NCI-H128 (cell line): ENCODE data around the gene POLR2C.
"Not testable (repeated sequence)": the region's sequence is repeated elsewhere in the genome, so short reads cannot be mapped to it uniquely, and the experiment has no call there.

Experiments used
- DNase-seq: peaks from one replicate; lab custom pipeline; 2025; ENCODE audit not compliant: unreplicated experiment; lab: John Stamatoyannopoulos, UW

POLR2C gene

DNA sequence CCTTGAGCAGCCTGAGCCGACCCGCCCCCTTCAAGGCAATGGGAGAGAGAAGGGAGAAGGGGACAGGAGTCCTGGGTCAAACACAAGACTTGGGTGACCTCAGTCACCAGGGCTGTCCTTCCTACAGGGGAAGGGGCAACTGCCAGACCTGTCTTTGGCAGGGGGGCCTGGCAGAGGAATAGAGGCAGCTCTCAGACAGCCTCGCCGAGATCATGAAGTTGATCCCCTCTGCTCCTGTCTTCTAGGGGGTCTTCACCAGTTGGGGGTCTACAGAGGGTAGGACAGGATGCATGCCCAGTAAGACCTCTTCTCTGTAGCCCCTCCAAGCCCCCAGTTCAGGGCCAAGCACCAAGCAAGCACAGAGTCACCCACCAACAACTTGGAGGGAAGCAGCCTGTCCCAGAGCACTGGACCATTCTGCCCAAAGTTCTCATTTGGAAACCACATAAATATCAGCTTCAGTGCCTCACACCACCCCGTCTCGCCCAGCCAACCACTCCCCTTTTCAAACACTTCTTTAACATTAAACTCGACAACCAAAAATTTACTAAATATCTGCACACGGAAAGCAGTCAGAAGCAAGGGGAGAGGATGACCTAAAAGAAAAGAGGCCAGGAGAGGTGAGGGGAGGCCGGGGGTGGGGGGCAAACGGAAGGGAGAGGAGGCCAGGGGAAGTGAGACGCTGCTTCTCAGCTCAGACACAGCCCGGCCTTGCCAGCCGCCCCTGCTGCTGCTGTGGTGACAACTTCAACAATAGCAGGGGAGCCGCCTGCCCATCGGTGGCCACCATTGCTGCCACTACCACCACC lies 16.1 kb downstream of the POLR2C start:
- DNase-seq, result no peak

DNA sequence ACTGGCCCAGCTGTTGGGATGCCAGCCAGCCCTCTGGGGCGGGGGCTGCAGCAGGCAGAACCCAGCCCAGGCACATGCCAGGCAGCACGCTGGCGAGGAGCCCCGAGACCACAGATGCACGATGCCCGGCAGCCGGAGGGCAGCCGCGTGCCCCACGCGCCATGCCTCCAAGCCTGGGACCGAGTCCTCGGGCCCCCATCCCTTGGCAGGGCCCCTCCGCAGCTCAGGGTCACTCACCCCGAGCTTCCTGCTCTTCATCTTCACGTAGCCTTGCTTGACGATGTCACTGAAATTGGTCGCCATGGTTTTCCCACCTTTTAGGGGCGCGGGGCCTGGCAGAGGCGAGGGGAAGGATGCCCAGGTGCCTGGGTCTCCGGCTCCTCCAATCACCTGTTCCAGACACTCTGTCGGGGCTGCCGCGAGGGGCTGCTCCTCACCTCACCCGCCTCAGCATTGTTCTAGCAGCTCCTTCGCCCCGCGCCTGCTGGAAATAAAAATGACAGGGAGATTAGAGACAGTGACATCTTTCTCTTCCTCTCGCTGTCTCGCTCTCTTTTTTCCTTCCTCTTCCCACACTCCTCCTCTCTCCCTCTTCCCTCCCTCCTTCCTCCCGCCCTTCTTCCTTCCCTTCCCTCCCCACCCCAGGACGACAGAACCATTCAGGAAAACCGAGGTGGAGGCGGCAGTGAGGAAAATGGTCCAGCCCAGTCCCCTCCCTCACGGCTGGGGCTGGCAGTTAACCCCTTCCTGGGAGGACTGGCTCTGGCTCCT lies 16.9 kb downstream of the POLR2C start:
- DNase-seq, result no peak

DNA sequence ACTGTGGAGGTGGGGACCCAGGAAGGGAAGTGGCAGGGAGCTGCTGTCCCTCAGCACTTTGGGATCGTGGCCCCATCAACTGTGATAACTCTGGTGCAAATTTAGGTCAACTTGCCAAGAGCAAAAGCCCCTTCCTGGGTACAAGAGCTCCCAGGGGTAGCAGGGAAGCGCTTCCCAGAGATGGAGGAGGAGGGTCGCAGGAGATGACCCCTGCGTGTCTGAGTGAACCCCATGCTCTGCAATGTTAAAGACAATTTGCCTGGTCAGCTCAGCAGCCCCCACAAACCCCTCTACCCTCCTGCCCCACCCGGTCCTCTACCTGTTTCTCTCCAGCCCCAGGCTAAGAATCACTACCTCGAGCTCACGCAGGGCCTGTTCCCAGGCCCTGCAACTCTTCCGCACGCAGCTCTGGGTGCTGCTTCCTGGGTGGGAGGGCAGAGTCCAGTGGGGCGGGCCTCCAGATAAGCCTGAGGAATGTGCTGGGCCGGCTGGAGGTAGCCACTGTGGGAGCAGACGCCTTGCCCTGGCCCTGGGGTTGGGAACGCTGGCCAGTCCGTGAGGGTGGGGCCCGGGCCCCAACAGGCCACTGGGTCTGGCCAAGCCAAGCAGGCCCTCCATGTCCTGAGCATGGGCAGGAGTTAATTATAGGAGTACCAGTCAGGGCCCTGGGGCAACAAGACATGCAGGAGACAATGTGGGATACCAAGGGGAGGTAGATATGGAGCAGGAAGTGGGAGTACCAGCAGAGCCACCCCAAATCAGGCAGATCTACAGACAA lies 17.7 kb downstream of the POLR2C start:
- no peak for DNase-seq

DNA sequence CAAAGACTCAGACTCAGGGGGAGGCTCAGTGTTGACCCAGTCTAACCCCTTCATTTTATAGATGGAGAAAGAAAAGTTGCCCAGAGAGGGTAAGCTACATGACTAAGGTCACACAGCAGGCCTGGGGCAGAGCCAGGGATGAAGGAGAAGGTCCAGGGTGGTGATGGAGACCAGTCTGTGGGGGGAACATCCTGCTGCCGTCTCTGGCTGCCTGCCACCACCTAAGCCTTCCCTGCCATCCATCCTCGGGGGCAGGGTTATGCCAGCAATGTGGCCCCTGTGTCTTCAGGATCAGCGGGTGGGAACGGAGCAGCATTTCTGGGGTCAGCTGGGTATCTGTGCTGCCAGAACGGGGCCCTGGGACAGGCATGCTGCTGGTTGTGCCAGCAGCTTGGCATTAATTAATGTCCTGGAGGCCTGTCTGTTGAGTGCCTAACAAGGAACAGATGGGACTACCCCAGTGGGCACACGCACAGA lies 18.3 kb downstream of the POLR2C start:
- DNase-seq, result no peak

DNA sequence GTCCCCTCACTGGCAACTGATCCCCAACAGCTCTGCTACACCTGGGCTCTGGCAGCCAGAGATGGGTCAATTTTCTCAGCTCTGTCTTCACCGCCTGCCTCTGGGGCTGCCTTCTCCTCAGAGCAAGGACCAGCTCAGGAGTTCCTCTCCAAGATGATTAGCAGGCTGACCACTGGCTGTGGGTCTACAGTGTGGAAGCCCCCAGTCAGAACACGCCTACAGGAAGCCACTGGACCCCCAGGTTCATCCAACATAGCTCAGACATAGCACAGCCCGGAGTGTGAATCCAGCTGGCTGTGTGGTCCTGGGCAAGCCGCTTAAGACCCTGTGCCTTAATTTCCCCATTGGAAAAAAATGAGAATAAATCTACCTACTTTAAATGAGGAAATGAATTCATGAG lies 18.9 kb downstream of the POLR2C start:
- DNase-seq, result no peak

DNA sequence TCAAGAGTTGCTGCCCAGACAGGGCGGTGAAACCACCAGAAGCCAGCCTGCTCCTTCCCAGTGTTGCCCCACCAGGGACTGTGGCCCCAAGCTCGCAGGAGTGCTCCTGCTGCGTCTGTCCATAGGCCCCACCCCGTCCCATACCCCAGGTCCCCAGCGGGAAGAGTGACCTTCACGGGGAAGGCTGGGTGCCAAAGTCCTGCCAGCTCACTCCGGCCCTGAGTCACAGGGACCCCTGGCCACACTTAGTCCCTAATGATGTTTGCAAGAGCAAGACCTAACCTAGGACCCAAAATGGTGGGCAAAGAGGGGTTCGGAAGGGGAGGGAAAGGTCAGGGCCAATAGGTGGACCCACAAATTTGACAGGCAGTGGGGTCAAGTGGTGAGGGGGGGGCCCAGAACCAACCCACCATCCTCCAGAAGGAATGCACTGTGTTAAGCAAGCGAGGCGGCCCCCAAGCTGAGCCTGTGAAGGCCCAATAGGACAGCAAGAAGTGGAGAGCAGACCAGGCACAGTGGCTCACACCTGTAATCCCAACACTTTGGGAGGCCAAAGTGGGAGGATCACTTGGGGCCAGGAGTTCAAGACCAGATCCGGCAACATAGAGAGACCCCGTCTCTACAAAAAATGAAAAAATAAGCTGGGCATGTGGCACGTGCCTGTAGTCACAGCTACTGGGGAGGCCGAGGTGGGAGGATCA lies 20.5 kb downstream of the POLR2C start:
- DNase-seq, result no peak

DNA sequence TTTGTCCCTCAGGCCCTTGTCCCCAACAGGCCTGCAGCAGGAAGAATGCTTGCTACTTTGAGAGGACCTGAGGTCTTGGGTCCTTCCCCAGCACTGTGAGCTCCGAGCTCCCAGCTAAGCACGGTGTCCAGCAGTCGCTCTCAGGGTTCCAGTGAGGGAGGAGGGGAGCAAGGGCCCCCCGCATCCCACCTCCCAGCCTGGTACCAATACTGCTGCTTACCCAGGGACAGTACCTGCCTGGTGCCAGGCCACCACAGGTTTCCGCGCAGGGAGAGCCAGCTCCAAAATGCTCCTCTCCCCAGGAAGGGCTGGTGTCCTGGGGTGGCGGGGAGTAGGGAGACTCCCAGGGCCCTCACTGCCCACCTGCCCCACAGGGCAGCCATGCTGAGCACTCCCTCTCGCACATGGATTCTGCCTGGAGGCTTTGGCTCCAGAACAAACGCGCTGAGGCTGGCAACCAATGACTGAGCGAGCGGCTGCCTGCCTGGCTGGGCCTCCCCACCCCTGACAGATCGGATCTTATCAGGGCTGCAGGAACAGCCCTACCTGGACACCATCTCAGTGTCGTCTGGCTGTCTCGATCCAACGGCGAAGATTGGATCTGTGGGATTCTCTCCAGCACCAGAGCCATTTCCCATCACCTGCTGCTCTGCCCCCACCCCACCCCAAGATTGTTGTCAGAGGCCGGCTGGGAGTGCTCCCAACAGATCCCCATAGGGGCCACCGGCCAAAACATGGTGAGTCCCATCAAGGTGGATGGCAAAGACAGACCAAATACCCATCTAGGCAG lies 21.4 kb downstream of the POLR2C start:
- no peak for DNase-seq

DNA sequence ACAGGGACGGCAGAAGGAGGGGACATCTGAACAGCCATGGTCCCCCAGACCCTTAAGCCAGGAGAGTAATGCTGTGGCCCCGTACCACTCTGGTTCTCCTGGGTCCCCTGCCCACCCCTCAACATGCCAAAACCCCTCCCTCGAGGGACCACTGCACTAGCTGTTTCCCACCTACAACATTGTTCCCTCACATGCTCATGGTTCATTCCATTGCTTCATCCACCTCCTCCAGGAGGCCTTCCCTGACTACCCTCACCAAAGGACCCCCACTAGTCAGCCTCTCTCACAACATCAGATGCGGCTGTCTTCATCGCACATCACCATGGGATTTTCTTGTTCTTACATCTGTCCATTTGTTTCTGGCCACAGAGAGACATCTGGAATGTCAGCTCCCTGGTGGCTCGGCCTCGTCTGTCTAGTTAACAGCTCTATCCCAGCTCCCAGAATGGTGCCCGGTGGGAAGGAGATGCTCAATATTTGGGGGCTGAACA lies 22.1 kb downstream of the POLR2C start:
- DNase-seq, result no peak

DNA sequence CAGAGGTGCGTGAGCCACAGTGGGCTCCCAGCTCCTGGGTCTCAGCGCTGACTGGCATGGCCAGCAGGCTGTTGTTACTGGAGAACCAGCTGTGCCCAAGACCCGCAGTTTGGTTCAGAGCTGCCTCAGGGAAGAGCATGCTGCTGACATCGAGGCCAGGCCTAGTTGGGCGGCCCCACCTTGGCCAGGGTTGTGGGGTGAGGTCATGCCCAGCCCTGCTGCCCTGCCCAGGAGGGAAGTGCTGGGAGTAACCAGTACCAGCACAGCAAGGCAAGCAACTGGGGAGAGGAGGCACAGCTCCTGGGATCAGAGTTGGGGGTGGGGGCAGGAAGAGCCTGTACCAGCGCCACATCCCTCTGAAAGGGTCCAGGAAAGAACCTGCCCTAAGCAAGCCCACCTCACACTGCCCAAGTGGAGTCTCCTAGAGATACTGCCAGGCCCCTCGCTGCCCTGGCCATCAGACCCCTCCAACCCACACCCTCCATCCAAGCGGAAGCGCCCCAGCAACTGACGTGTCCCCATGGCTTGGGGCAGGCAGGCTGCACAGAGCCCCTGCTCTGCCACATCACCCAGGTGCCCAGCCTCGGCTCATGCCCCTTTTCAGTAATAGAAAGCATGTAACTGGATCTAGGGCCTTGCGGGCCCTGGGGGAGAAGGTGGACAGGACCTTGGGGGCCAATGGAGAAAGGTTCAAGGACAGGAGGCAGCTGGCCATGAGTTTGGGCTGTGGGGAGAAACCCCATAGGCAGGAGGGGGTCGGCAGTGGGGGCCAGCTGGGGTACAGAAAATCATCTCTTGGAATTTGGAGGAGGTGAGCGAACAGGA lies 22.8 kb downstream of the POLR2C start:
- DNase-seq, result no peak

DNA sequence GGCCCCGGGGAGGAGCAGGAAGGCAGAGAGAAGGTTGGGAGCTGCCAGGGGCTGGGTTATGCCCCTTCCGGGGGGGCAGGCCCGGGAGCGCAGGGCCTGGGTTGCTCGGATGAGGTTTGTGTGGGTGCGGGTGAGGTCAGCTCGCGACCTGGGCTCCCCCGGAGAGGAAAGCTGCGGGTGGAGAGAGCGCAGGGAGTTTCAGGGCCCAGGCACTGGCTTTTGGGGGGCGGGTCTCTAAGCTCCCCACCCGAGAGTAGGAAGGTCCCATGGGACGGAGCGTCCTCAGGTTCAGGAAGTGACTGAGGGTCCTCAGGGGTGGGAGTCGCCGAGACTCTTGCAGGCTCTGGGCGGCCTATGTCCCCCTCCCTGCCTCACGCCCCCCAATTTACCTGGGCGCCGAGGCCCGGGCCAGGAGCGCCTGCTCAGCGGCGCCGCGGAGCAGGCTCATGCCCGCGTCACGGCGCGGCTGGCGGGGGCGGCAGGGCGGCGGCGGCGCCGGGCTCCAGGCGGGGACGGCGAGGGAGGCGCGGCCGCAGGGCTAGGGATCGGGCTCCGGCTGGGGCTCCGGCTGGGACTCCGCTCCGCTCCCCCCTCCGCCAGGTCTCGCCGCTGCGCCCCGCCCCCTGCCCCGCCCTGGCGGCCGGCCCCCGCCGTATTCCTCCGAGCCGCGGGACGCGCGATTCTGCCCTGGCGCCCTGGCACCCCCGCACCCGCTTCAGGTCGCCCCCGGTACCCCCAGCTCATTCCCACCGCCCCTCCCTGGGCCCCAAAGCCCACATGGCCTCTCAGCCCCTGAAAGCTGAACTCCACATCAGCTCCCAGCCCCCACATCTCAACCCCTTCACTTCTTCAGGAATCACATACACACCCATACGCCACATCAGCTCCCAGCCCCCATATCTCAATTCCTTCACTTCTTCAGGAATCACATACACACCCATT lies 23.7 kb downstream of the POLR2C start, which contains the start of gene DOK4:
Gene DOK4 (minus strand): TSS at position 578 of the 942 bp plus-strand sequence. CDS start 6,986 bp downstream, outside the sequence.
- peak; percentile 10 for DNase-seq

DNA sequence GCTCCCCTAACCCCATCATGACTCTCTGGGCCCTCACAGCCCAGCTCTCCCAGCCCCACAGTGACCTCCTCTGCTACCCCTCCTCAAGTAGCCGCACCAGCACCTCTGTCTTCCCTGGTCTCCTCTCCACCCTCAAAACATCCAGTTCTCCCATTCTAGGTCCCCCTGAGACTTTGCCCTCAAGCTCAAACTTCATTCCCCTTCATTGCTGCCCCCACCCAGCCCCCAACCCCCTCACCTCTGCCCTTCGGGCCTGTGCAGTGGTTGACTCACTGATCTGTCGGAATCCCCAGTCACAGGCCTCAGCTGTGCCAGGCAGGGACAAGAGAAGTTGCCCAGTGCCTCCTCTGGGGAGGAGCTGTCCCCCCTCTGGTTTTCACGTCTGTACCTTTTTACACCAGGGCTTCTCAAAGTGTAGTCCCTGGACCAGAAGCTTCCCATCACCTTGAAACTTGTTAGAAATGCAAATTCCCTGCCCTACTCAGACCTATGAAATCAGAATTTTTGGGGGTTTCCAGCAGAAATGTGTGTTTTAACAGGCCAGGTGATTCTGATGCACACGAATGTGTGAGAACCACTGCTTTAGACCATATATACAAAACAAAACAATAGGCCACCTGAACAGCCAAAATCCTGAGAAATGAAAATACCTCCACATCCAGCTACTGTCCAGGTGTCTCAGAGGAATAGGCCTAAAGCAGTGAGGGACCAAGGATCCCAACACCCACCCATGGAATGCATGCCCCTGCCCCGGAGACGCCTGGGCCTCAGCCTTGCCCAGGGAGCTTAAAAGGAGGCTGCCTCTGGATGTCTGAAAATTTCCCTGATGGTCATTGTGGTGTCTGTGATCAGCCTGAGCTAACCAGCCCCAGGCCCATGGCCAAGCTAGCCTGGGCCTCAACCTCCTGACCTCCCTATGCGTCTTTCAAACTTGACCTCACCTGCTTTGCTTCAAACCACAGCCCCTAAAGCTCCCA lies 24.7 kb downstream of the POLR2C start:
- no peak for DNase-seq

DNA sequence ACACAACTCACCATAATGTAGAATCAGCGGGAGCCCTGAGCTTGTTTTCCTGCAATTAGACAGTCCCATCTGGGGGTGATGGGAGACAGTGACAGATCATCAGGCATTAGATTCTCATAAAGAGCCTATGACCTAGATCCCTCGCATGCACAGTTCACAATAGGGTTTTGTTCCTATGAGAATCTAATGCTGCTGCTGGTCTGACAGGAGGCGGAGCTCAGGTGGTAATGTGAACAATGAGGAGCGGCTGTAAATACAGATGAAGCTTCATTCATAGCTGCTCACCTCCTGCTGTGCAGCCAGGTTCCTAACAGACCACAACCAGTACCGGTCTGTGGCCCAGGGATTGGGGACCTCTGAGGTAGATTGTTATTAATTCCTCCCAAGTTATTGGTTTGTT lies 26.8 kb downstream of the POLR2C start:
- DNase-seq, result no peak

DNA sequence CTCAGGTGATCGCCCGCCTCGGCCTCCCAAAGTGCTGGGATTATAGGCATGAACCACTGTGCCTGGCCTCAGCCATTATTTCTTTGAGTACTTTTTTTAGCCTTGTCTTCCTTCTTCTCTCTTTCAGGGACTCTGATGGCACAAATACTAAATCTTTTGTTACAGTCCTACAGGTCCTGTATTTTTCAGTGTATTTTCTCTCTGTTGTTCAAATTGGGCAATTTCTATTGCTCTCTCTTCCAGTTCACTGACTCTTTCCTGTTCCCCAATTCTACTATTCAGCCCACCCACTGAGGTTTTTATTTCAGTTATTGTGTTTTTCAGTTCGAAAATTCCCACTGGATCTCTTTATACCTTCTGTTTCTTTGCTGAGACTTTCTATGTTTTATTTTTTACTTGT lies 31.3 kb downstream of the POLR2C start:
- DNase-seq, result no peak

DNA sequence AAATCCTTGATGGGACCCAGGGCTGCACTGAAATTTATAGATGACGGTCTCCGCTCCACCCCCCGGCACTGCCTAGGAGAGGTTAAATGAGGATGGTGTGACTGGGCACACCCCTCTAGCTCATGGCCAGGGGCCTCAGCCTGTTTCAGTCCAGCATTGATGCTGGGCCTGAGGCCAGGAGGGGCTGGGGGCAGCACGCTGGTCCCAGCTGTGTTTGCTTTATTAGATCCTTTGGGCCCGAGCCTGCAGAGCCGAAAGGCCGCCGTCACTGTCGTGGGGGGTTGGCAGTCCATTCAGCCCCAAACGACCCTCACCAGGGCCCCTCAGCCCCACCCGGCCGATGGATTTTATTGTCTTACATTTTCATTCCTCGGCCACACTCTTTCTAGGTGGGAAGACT lies 34.6 kb downstream of the POLR2C start:
- no peak for DNase-seq

DNA sequence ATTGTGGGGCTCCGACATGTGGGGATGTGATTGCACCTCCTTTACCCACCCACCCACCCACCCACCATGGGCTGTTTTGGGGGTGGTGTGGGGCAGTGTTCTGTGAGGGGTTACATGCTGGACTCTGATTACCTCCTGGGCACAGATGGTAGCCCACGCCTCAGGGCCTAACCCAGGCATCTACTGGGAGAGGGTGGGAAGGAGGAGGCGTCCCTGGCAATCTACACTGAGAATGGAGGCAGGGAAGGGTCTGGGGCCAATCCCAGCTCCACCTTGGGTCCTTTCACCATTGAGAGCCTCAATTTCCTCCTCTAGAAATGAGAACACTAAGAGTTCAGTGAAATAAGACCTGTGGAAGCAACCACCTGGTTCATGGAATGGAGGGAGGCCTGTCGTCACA lies 35.6 kb downstream of the POLR2C start:
- no peak for DNase-seq

DNA sequence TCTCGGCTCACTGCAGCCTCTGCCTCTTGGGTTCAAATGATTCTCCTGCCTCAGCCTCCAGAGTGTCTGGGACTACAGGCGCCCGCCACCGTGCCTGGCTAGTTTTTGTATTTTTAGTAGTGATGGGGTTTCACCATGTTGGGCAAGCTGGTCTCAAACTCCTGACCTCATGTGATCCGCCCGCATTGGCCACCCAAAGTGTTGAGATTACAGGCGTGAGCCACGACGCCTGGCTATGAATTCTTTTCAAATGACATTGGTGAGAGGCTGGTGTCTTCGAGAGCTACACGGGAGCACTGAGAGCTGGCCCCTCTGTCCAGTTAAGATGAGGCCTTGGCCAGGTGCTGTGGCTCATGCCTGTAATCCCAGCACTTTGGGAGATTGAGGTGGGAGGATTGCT lies 37.5 kb downstream of the POLR2C start:
- DNase-seq, result not testable (repeated sequence)
